GM12878 (cell line): ENCODE results near the gene CPEB3. TPM values are rescaled to one million over a fixed set of nuclear protein-coding genes. Genes with fewer than 3 reads are reported as not detected.
"Not testable (repeated sequence)": the region's sequence is repeated elsewhere in the genome, so short reads cannot be mapped to it uniquely, and the experiment has no call there.

ENCODE experiments used
- ATAC-seq: fragments of 200-7000 bp; cut with Tn5 transposase; 3 replicates; pipeline ENCODE4 v1.9.1; 2020; ENCODE audit warnings: mild to moderate bottlenecking, moderate library complexity
- BruUV-seq: library from RNA; stranded (reverse); fragments of 400-500 nt; replicated peaks from 2 replicates; lab custom pipeline; 2021; lab: Mats Ljungman, UMichigan
- CTCF ChIA-PET: fragments of 300-600 bp; sonication (Branson Sonifier 250); formaldehyde crosslinking; extraction: SDS; loops from one replicate; lab custom pipeline; 2021; ENCODE audit warnings: inconsistent platforms; lab: Yijun Ruan, JAX
- POLR2A ChIA-PET: fragments of 350-600 bp; formaldehyde crosslinking; extraction: SDS; loops from one replicate; lab custom pipeline; 2021; ENCODE audit warnings: inconsistent platforms; lab: Charles Lee
- RAD21 ChIA-PET: fragments of 300-600 bp; sonication (Branson Sonifier 250); formaldehyde crosslinking; loops from one replicate; lab custom pipeline; 2023; ENCODE audit warnings: antibody characterized with exemption; ENCODE audit not compliant: unreplicated experiment; lab: Charles Lee
- SMC1A ChIA-PET: fragments of 300-600 bp; sonication (Branson Sonifier 250); formaldehyde crosslinking; loops from one replicate; lab custom pipeline; 2023; ENCODE audit not compliant: unreplicated experiment, uncharacterized antibody; lab: Charles Lee
- DNase-seq: peaks from one replicate; pipeline ENCODE4 v3.0.0-alpha.2; 2011; ENCODE audit warnings: low read depth, low spot score
- FAIRE-seq: peaks from 3 replicates; lab custom pipeline; 2011; peaks lifted over from hg19 to GRCh38; lab: Jason Lieb, UNC
- H2AFZ ChIP-seq: 2 replicates; pipeline ENCODE4 v1.6.0; 2011; ENCODE audit warnings: low read depth, low read length, control low read depth; ENCODE audit not compliant: control insufficient read depth
- H3K27ac ChIP-seq: 2 replicates; pipeline ENCODE4 v1.5.1; 2011; ENCODE audit warnings: control low read depth; ENCODE audit not compliant: control insufficient read depth, insufficient read depth
- H3K27me3 ChIP-seq, 2 experiments: replicated peaks in 1 of 2; 2 replicates each; pipeline versions ENCODE4 v1.6.0 to v1.6.1; 2011; ENCODE audit warnings: low read length in 1 of 2; ENCODE audit not compliant: control insufficient read depth in 2 of 2, insufficient read depth in 2 of 2
- H3K36me3 ChIP-seq, 2 experiments: 2 replicates each; pipeline ENCODE4 v1.5.1; 2011; ENCODE audit warnings: low read length in 1 of 2; ENCODE audit not compliant: control insufficient read depth in 2 of 2, insufficient read depth in 2 of 2
- H3K4me1 ChIP-seq: 2 replicates; pipeline ENCODE4 v1.6.1; 2011; ENCODE audit warnings: mild to moderate bottlenecking, low read length, moderate library complexity, mixed read lengths; ENCODE audit not compliant: control insufficient read depth, insufficient read depth
- H3K4me2 ChIP-seq: 2 replicates; pipeline ENCODE4 v1.6.0; 2011; ENCODE audit warnings: control low read depth; ENCODE audit not compliant: control insufficient read depth, insufficient read depth
- H3K4me3 ChIP-seq: fragments of 200-600 bp; sonication (generic); 2 replicates; pipeline ENCODE4 v1.5.1; 2016
- H3K79me2 ChIP-seq: 2 replicates; pipeline ENCODE4 v1.6.0; 2011; ENCODE audit warnings: low read length; ENCODE audit not compliant: control insufficient read depth, insufficient read depth
- H3K9ac ChIP-seq: 2 replicates; pipeline ENCODE4 v1.8.0; 2011; ENCODE audit warnings: low read length, control low read depth, mixed read lengths; ENCODE audit not compliant: control insufficient read depth, insufficient read depth
- H3K9me3 ChIP-seq: replicated peaks from 3 replicates; pipeline ENCODE4 v1.5.1; 2011; ENCODE audit warnings: mild to moderate bottlenecking, low read length; ENCODE audit not compliant: control insufficient read depth, insufficient read depth
- H4K20me1 ChIP-seq: 2 replicates; pipeline ENCODE4 v1.6.0; 2011; ENCODE audit not compliant: control insufficient read depth, insufficient read depth
- CTCF ChIP-seq, 3 experiments: IDR thresholded peaks in 2 of 3; conservative IDR thresholded peaks in 1 of 3; 2 replicates each; pipeline ENCODE4 v1.5.1; 2011; ENCODE audit warnings: low read depth in 3 of 3, low read length in 3 of 3, mild to moderate bottlenecking in 3 of 3, control low read depth in 2 of 3, moderate library complexity in 2 of 3, inconsistent platforms in 1 of 3, mixed read lengths in 1 of 3; ENCODE audit not compliant: control insufficient read depth in 2 of 3, insufficient read depth in 1 of 3; ENCODE audit errors: extremely low read depth in 1 of 3
- WGBS: methylation state at CpG from one replicate; pipeline ENCODE4 v1.1.6; 2016; ENCODE audit warnings: low lambda C conversion rate; ENCODE audit not compliant: insufficient replicate concordance, insufficient coverage; ENCODE audit errors: missing lambda C conversion rate; 5-methylcytosine and 5-hydroxymethylcytosine counted together
- in situ Hi-C: fragments of 300-500 bp; cut with MboI; formaldehyde crosslinking; loops from 9 replicates; pipeline ENCODE4 v1.14.3; 2018; ENCODE audit warnings: mixed read lengths
- intact Hi-C: fragments of 100-400 bp; cut with micrococcal nuclease; formaldehyde crosslinking; loops from one replicate; pipeline ENCODE4 v1.14.2; 2022; ENCODE audit not compliant: unreplicated experiment
- polyA plus RNA-seq, 11 experiments: library from polyadenylated mRNA; depleted of rRNA in 4 of 11; unstranded in 6 of 11; stranded (reverse) in 5 of 11; fragments of >200 nt; fragmentation: Nextera tagmentation in 4 of 11; fragmentation: Illumina TruSeq in 1 of 11; extraction: Ambion mirVana in 4 of 11; extraction: Trizol in 1 of 11; gene quantifications; 1 replicate in 1 of 11; 2 replicates in 10 of 11; pipeline versions ENCODE4 v1.2.1 to v1.2.3, GENCODE V29; 2011 to 2016; ENCODE audit warnings: inconsistent platforms in 2 of 11, missing spikeins in 2 of 11, low read depth in 1 of 11
- total RNA-seq, 4 experiments: library from RNA; depleted of rRNA in 3 of 4; stranded (reverse); fragments of >200 nt in 3 of 4; fragmentation: Illumina TruSeq in 1 of 4; extraction: Trizol in 1 of 4; gene quantifications; 2 replicates each; pipeline versions ENCODE4 v1.2.1 to v1.2.3, GENCODE V29; 2013 to 2021

Gene CPEB3
- total and polyA plus RNA-seq, 10 of the 15 experiments (the other 5 are each of a cell fraction or from before 2014, with no cell fraction given) = 0.50 to 2.3 (median 1.2) TPM

GRCh38 chr10:92216608-92217007 is 74.3 kb downstream of the CPEB3 start:
- intact Hi-C loops, H2AFZ ChIP-seq, FAIRE-seq, RAD21 ChIA-PET, H3K27ac ChIP-seq, H3K9ac ChIP-seq, H3K4me2 ChIP-seq, BruUV-seq, H3K79me2 ChIP-seq, H3K9me3 ChIP-seq, DNase-seq, H3K27me3 ChIP-seq, in situ Hi-C loops, H3K4me3 ChIP-seq, H4K20me1 ChIP-seq, H3K36me3 ChIP-seq, H3K4me1 ChIP-seq: not testable (repeated sequence)
- peak in 1 of 3 experiments; percentile 21; a peak in 1 of 6 replicates for TF ChIP-seq CTCF (IDR thresholded peaks at IDR 0.05 in 2 of 3, conservative IDR thresholded peaks at IDR 0.05 in 1 of 3; ENCODE audit: control insufficient read depth in 2 of 3, extremely low read depth in 1 of 3, insufficient read depth in 1 of 3, low read depth in 3 of 3, low read length in 3 of 3)
- POLR2A ChIA-PET = interaction anchor here (0.7 kb wide), 1 partner anchor 74 kb away, joined by 6 read pairs; the partner anchor contains the start of genes CPEB3 and MARCHF5
- SMC1A ChIA-PET = interaction anchor here (0.8 kb wide), 1 partner anchor 16 kb away, joined by 3 read pairs; no protein-coding TSS in a partner anchor
- CTCF ChIA-PET = interaction anchor here (0.6 kb wide), 1 partner anchor 77 kb away, joined by 3 read pairs; no protein-coding TSS in a partner anchor
- 0 out of 3 replicates have a peak, but pooled peaks have one; percentile 13 for ATAC-seq
- WGBS = over 99% methylated on average over 12 of the region's 12 CpGs

- H2AFZ ChIP-seq, H4K20me1 ChIP-seq, RAD21 ChIA-PET, H3K27ac ChIP-seq, H3K27me3 ChIP-seq, FAIRE-seq, H3K9ac ChIP-seq, BruUV-seq, ATAC-seq, H3K9me3 ChIP-seq, DNase-seq, intact Hi-C loops, H3K36me3 ChIP-seq, H3K4me2 ChIP-seq, H3K4me3 ChIP-seq, in situ Hi-C loops, H3K79me2 ChIP-seq: not testable (repeated sequence)
- WGBS = 95% methylated on average over 9 of the region's 9 CpGs
- ChIA-PET POLR2A (interaction anchor here (1.2 kb wide), 1 partner anchor 148 kb away, joined by 4 read pairs; no protein-coding TSS in a partner anchor), SMC1A (interaction anchor here (1.1 kb wide), 1 partner anchor 25 kb away, joined by 3 read pairs; no protein-coding TSS in a partner anchor), CTCF (interaction anchor here (0.6 to 1.1 kb wide), 3 partner anchors 12 to 379 kb away, joined by 3 to 4 read pairs (median 3); no protein-coding TSS in a partner anchor)
- H3K4me1 ChIP-seq = peaks cover 12% of the 10 kb centered on the region
Observed at GRCh38 chr10:92215222-92215621, 75.7 kb downstream of the CPEB3 start.
